GM21360 (cell line): Measurements from ENCODE around the gene CHST1.
A peak's percentile ranks its signal among the peaks of the same experiment; 100 is the strongest.

Experiments
- ATAC-seq: cut with Tn5 transposase; IDR thresholded peaks from one replicate; pipeline ENCODE4 v1.9.1; 2021; ENCODE audit warnings: mild to moderate bottlenecking, moderate library complexity; ENCODE audit not compliant: unreplicated experiment

The CHST1 gene, protein sequence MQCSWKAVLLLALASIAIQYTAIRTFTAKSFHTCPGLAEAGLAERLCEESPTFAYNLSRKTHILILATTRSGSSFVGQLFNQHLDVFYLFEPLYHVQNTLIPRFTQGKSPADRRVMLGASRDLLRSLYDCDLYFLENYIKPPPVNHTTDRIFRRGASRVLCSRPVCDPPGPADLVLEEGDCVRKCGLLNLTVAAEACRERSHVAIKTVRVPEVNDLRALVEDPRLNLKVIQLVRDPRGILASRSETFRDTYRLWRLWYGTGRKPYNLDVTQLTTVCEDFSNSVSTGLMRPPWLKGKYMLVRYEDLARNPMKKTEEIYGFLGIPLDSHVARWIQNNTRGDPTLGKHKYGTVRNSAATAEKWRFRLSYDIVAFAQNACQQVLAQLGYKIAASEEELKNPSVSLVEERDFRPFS

DNA sequence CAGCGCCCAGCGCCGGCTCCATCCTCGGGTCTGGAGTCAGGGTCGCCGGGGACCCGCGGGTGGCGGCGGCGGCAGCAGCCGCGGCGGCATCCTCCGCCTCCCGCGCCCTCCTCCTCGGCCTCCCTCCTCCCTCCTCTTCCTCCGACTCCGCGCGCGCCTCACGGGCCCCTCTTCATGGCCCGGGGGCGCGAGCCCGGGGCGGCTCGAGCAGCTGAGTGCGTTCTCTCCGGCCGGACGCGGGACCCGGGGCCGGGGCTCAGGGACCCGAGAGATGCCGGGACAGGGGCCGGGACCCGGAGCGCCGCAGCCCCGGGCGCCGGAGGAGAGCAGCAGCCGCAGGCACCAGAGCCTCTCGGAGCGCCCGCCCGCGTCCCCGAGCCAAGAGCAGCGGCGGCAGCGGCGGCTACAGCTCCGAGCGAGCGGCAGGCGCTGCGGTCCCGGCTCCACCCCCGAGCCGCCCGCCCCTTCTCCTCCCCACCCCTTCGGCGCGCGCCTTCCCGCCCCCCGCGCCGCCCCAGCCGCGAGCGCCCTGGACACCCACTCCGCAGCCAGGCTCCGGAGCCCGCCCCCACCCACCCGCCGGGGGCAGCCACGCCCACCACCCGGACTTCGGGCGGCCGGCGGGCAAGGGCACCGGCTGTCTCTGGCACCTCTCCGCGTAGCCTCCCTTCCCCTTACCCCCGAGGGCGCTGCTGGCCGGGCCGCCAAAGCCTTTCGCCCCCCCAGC, at the start of gene CHST1:
TSS of gene CHST1 (minus strand) at position 417 of the 727 bp plus-strand sequence. CDS start 14,699 bp downstream, outside the sequence.
- no peak for ATAC-seq

DNA sequence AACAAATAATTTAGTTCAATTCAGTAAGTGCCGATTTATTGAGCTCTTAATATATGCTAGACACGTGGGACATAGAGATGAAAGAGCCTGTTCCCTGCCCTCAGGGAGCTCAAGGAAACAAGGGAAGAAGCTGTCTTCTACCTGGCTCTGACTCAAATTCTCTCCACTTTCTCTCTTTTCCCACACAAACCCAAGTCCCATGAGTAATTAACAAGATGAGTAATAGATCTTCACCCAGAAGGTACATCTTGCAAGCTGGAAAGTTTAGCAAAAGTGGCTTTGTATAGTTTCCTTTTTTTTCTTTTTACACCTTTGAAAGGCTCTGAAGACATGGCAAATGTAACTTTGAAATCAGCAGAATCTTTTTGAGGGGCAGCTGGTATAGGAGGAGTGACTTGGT, 48.2 kb upstream of the CHST1 start:
- no peak for ATAC-seq

DNA sequence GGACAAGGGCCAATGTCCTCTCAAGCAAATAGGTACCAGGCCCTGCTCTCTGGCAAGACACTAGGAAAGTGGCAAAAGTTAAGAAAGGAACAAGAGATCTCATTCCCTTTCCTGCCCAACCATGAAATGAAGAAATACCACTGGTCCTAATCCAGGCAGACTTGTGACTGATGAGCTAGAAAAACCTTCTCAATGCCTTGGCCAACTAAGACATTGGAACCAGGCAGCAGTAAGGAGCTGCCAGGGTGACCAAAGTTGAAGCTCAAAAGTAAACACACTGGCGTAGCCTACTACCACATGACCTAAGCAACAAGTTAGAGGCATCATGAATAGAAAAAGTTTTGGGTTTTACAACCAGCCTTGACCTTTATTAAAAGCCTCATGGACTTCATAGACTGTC, 45.1 kb upstream of the CHST1 start:
- no peak for ATAC-seq

DNA sequence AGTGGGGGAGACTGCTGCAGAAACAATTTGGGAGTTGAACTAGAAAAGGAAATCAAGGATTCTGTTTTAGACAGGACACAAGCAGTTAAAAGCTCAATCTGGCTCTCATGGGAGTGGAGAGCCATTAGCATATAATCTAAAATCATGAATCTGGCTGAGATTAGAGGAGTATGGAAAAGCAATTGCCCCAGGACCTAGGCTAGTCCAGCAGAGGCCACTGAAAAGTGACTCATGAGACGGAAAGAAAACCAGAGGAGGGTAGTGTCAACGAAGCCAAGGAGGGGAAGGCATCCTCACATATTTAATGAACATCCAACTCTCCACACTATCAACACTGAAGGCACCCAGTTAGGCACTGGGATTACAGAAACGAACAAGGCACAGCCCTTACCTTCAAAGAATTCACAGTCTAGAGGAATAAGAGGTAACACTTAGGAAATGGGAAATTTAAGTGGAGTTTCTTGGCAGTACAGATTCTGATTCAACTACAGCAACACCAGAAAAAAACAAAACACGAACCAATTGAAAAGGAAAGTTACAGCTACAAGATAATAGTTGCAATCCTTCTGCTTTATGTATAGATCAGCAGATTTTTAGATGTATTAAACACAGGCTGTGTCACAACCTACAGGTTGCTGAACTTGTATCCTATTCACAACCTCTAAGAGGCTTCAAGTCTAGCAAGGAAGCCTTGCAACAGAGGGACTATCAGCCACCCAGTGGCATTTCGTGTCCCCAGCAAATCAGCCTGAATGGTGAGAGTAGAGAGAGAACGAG, 43.7 kb upstream of the CHST1 start:
- no peak for ATAC-seq

DNA sequence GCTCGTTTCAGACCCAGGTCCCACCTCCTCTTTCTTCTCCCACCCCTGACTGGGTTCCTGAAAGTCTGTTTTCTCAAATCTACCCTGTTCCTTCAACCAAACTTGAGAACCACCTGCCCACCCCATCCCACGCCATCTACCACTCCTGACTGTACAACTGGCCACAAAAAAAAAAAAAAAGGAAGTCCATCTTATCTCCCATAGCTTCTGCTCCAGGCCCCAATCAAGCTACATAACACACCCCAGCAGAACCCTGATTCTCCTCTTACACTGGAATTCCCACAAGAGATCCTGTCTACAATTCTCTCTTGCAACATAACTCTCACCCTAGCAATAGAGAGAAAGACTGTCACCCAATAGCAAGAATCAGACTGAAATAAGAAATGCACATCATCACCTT, 39.2 kb upstream of the CHST1 start:
- no peak for ATAC-seq

DNA sequence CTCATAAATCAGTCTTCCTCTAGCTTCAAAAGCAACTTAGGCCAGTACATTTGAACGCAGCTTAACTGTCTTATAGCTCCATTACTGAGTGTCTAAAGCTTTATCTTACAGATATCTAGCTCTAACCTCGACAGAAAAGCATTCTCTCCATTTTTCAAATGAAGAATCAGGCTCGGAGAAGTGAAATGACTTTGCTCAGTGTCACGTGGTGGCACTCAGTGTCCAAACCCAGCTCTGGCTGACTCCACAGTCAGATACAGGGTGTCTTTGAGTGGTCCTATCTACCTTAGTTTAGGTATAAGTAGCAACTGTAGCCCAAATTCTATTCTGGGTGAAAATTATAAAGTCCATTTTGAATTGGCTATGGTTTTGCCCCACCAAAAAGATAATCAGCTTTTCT, 38.7 kb upstream of the CHST1 start:
- no peak for ATAC-seq

DNA sequence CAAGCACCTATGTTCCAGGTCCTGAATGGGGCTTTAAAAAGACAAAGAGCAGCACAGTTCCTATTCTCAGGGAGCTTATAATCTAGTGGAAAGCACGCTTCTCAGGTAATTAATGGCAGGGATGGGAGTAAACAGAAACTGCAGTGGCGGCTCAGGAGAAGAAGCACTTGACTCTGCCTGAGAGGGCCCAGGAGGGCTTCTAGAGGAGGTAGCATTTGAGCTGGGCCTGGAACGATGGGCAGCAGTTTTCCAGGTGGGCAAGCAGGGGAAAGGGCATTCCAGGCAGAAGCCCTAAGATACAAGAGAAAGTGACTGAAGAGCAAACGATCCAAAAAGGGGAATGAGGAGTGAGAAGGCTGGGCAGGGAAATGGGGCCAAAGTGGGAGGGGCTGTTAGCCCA, 37.1 kb upstream of the CHST1 start:
- no peak for ATAC-seq

DNA sequence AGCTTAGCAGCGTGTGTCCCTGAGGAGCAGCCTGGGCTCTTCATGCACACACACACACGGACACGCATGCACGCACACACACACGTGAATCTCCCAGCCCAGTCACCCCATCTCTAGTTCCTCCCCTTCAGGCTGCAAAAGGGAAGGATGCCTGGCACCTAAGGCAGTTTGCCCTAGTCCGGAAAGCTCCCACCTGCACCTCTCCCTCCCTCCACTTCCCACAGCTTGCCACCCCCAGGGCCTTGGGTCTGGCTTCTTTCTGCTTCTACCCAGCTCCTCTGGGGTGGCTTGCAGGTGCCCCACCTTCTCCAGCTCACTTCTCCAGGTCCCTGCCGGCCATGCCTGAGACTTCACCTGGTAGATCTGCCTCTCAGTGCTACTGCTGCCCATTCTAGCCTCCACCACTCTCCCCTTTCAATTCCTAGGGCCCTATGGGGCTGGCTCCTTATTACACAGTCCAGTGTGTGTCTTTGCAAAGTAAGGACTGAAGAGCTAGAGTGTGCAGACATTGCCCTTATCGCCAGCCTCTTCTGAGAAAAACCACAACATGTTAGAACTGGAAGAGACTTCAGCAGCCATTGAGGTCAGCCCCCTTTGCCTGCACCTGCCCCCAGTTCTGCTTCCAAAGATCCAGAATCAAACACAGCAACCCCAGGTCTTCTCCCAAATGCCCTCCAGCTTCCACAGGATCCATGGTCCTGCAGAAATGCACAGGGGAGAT, 33.5 kb upstream of the CHST1 start:
- no peak for ATAC-seq

DNA sequence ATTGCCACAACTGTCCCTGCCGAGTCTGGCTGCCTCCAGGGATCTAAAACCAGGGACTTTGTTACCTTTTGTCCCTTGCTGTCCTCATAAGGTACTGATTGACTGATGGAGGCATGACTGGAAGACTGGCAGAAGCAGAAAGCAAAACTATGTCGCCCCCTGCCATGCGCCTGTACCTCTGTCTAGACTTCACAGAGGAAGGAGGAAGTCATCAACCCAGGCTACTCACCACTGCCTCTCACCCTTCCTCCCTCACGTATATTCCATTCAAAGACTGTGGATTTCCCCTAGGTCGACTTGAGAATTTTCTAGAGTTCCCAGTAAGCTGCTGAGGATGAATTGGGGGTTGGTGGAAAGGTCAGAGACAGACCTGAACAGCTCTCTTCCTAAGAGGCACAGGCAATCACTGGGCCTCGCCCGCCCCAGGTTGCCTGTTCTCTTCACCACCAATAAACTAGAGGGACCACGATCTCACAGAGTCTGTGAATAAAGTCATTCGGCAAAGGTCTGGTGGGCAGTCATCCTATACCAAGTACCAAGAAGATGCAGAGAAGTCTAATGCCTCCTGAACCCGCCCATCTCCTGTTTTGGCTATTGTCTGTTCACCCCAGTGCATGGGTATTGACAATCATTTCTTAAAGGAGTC, 27.5 kb upstream of the CHST1 start:
- no peak for ATAC-seq

DNA sequence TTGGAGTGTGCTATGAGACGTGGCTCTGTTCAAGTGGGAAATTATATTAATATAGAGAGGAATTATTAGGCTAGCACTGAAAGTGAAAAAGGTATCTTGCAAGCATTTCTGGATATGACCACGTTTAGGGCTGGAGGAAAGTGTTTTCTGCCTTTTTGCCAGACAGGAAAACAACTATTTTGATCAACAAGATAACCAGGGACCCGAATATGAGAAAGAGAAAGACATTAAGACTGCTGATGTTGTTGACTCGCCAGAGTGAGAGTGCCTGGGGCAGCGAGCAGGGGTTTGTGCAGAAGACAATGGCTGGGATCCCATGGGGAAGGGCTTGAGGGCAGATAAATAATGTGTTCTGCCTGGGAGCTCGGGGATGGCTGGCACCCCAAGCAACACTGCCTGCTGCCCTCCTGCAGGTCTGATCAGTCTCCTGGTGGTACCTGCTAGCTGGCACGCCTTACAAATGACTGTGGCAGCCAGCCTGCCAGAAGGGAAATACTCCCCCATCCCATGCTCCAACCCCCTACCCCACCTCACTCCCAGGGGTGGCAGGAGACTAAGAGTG, 23.1 kb upstream of the CHST1 start:
- no peak for ATAC-seq

DNA sequence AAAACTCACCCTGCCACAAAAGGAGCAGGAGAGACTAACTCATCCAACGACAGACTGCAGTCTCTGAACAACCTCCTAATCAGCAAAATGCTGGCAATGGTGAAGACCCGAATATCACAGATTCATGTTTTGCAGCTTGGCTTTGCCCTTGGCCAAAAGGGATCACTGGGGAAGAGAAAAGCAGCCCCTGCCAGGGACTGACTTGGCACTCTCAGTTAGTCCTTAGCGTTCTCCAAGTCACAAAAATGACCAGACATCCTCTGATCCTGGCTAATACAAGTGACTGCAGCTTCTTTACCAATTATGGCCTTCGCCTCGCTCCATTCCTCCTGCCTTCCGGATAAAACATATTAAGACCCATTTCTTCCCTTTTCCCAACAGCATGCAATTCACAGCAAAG, 22.4 kb upstream of the CHST1 start:
- ATAC-seq = no peak

DNA sequence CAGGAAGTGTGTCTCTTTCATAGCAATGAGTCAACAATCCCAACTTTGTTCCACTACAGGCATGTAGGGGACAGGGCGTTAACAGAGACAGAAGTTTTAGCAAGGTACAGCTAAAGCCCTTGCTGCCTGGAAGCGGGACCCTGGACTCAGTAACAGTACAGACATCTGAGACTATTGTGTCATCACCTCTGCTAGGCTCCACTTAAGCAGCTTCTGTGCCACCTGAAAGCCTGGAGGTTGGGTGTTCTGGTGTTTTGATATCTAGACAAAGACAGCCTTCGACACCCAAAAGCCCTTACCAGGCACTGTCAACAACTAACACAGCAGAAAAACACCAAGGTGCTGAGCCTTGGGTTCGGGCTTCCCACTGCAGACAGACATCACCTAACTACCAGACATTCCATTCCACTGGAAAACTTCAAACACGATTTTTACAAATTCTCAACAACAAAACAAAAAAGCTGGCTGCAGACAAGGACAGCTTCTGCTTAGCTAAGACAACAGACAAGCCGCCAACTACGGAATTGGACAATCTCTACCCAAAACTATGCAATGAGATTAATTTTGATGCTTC, 20.6 kb upstream of the CHST1 start:
- no peak for ATAC-seq

DNA sequence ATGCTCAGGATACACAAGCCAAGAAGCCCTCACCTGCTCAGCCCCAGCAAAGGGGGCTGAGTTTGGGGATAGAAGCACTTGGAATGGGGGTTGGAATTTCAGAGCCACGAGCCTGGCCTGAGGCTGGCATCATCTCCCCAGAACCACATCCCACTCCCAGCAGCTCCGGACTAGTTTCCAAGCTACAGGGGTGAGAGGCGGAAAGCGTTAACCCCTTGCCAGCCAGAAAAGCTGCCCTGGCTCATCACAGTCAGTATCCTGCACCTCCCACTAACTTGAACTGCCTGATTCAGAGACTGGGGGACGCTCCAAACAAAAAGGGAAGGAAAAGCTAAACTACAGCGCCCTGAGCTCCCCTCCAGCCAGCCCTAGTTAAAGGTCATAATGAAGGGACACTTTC, 19.0 kb upstream of the CHST1 start:
- ATAC-seq = no peak

DNA sequence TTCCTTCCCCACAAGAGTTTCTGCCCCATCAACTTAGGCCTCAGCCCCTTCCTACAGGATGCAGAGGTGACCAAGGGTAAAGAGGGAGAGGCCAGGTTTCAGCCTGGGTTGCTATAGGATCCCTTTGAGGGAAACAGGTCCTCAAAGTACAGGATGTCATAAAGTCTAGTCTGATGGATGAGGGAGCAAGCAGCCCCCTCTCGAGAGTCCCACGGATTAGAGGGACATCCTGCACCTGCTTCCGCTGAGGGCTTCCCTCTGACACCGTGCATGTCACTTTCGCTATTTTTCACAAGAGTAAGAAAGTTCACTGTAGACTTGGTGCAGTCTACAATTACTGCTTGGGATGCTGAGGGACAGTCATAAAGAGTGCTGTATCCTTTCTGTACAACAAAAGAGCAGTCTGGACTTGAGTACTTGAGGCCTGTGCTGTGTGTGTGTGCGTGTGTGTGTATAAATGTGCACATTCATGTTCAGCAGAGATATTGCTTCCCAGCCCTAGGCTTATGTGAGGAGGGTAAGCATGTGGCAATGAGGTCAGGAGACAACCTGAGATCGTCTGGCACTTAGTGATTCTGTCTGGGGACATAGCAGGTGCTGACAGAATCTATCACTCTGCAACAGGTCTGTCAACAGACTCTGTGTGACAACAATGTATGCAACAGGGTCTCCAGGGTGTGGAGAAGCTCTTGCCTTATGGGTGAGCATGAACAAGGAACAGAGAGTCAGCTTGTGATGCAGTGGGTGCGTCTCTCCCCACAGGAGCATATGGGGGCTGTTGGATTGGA, 18.0 kb upstream of the CHST1 start:
- no peak for ATAC-seq

DNA sequence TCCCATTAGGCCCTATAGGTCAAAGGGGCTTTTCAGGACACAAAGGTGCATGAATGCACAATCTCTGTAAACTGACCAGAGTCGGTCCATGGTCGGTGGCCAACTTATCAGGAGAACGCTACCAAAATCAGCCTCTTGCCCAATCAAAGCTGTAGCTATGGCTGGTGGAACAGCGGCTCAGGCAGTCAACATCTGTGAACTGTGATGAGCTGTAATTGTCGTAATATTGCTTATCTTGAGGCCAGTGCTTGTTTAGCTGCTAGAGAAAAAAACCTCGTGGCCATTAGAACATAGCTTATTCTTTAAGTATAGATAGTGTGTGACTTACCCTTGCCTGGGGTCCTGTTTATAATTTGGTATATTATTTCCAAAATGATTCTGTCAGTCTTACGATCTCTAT, 14.4 kb upstream of the CHST1 start:
- no peak for ATAC-seq

DNA sequence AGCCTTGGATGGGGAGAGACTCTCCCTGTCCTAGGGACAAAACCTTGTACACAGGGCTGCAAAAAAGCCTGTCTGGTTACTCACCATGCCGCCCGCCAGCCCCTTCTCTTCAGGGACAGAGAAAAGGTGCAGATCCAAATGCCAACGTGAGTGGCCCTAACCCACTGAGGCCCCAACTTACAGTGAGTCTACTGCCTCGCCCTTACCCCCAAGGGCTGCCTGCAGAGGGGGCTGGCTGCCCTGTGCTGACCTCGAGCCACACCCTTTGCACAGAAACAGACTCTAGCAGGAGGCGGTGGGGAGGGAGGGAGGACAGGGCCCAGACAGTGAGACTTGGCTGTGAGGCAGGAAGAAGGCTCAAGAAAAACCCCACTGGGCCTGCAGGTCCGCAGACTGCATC, 13.6 kb upstream of the CHST1 start:
- no peak for ATAC-seq

DNA sequence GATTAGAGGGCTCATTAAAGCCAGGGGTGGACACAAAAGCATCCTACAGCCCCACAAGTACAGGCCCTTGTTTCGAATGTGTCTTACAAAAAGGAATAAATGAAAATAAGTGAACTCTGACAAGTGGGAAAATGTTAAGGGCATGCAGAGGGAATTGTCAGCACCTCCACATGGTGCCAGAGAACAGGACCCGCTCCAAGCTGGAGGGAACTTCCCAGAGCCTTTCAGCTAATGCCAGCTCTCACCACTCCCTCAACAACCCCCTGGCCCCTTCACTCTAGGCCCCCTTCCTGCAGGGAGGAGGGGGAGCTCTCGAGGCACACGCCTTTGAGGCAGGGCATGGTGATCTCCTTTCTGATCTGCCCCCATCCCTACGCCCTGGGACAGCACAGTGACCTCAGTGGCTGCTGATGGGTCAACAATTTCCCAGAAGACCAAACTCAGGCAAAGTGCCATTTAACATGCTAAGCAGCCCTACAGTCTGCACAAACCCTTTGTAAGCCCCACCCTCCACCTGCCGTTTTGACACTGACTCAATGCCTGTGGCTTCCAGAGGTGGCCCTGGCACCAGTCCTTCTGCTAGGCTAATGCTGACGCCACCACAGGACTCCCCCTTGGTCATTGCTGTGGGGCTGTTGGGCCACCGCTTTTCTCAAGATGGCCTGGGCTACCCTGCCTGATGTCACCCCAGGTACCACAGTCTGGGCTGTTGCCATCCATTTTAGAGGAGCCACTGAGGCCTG, 12.5 kb upstream of the CHST1 start:
- no peak for ATAC-seq

DNA sequence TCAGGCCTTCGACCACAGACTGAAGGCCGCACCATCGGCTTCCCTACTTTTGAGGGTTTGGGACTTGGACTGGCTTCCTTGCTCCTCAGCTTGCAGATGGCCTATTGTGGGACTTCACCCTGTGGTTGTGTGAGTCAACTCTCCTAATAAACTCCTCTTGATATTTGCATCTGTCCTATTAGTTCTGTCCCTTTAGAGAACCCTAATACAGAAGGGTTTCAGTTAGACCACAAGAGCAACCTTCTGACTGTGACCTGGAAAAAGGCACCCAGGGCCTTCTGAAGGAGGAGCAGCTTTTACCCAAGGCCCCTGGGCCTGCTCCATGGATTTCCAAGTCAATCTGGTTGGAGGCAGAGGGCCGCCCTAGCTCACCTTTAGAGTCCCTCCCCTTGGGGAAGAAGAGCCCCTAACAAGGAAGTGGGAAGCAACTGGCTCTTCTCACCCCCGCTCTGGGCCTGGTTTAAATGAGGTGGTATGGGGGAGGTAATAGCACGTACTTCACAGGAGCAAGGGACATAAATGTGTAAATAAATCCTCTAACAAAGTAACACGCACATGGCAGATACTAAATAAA, 11.2 kb upstream of the CHST1 start:
- ATAC-seq = peak; percentile 92
